GM23338 (cell line): ENCODE data around the gene KAT8. TPM values are rescaled to one million over a fixed set of nuclear protein-coding genes. Genes with fewer than 3 reads are reported as not detected.

Source experiments
- ATAC-seq: fragments of 200-7000 bp; cut with Tn5 transposase; 3 replicates; pipeline ENCODE4 v1.9.1; 2020
- DNase-seq: peaks from one replicate; pipeline ENCODE4 v3.0.0-alpha.2; 2015; ENCODE audit warnings: low spot score
- H2AFZ ChIP-seq: fragments of 200-600 bp; sonication (generic); 2 replicates; pipeline ENCODE4 v1.8.0; 2016; ENCODE audit warnings: antibody characterized with exemption, mild to moderate bottlenecking, moderate library complexity
- H3F3A ChIP-seq: fragments of 200-600 bp; sonication (generic); replicated peaks from 2 replicates; pipeline ENCODE4 v1.8.0; 2017; ENCODE audit warnings: antibody characterized with exemption, mixed run types, low read depth
- H3K27ac ChIP-seq: fragments of 200-600 bp; sonication (generic); 2 replicates; pipeline ENCODE4 v1.6.1; 2016; ENCODE audit warnings: low read depth
- H3K27me3 ChIP-seq: fragments of 200-600 bp; sonication (generic); 2 replicates; pipeline ENCODE4 v1.8.0; 2016; ENCODE audit warnings: mild to moderate bottlenecking, mixed run types, moderate library complexity; ENCODE audit not compliant: insufficient read depth
- H3K36me3 ChIP-seq: fragments of 200-600 bp; sonication (generic); 2 replicates; pipeline ENCODE4 v1.8.0; 2016; ENCODE audit warnings: mild to moderate bottlenecking; ENCODE audit not compliant: insufficient read depth
- H3K4me1 ChIP-seq: fragments of 200-600 bp; sonication (generic); 2 replicates; pipeline ENCODE4 v1.8.0; 2016; ENCODE audit warnings: mild to moderate bottlenecking, moderate library complexity; ENCODE audit not compliant: insufficient read depth
- H3K4me2 ChIP-seq: fragments of 200-600 bp; sonication (generic); 2 replicates; pipeline ENCODE4 v1.7.1; 2017; ENCODE audit warnings: mixed run types
- H3K4me3 ChIP-seq: fragments of 200-600 bp; sonication (generic); 2 replicates; pipeline ENCODE4 v1.6.1; 2016; ENCODE audit warnings: mixed run types
- H3K79me2 ChIP-seq: fragments of 200-600 bp; sonication (generic); replicated peaks from 2 replicates; pipeline ENCODE4 v1.8.0; 2017; ENCODE audit warnings: mild to moderate bottlenecking; ENCODE audit not compliant: insufficient read depth
- H3K9me2 ChIP-seq: fragments of 200-600 bp; sonication (generic); 2 replicates; pipeline ENCODE4 v1.8.0; 2017; ENCODE audit not compliant: insufficient read depth
- H4K20me1 ChIP-seq: fragments of 200-600 bp; sonication (generic); replicated peaks from 2 replicates; pipeline ENCODE4 v1.8.0; 2017; ENCODE audit warnings: mild to moderate bottlenecking; ENCODE audit not compliant: insufficient read depth
- H3K27ac Mint-ChIP-seq: 2 replicates; pipeline ENCODE4 v1.8.0; 2020; ENCODE audit warnings: inconsistent platforms, mild to moderate bottlenecking, moderate library complexity, mixed read lengths
- H3K27me3 Mint-ChIP-seq: 3 replicates; pipeline ENCODE4 v1.8.0; 2022; ENCODE audit warnings: low read depth, mild to moderate bottlenecking, moderate library complexity, mixed read lengths, inconsistent platforms; ENCODE audit not compliant: insufficient read depth, poor library complexity
- H3K36me3 Mint-ChIP-seq: 3 replicates; pipeline ENCODE4 v1.8.0; 2021; ENCODE audit warnings: low read depth, mild to moderate bottlenecking, inconsistent platforms, moderate library complexity, mixed read lengths
- H3K4me1 Mint-ChIP-seq: 3 replicates; pipeline ENCODE4 v1.8.0; 2020; ENCODE audit warnings: mild to moderate bottlenecking, inconsistent platforms, mixed read lengths
- H3K4me3 Mint-ChIP-seq: 3 replicates; pipeline ENCODE4 v1.8.0; 2021; ENCODE audit warnings: moderate library complexity, mild to moderate bottlenecking, inconsistent platforms, mixed read lengths
- H3K9me3 Mint-ChIP-seq: 3 replicates; pipeline ENCODE4 v1.8.0; 2020; ENCODE audit warnings: moderate library complexity, mild to moderate bottlenecking, inconsistent platforms, mixed read lengths
- CREB1 ChIP-seq: fragments of 250-450 bp; sonication (Bioruptor Pico); IDR thresholded peaks from 2 replicates; pipeline ENCODE4 v1.5.0; 2020; ENCODE audit warnings: low read depth, mild to moderate bottlenecking, moderate library complexity
- EZH2 ChIP-seq: fragments of 200-600 bp; sonication (generic); IDR thresholded peaks from one replicate; pipeline ENCODE4 v1.8.0; 2017; ENCODE audit warnings: antibody characterized with exemption, mild to moderate bottlenecking, low read depth; ENCODE audit not compliant: unreplicated experiment
- EZH2phosphoT487 ChIP-seq: fragments of 200-600 bp; sonication (generic); IDR thresholded peaks from one replicate; pipeline ENCODE4 v1.8.1; 2018; ENCODE audit warnings: antibody characterized with exemption; ENCODE audit not compliant: unreplicated experiment
- JUNB ChIP-seq: IDR thresholded peaks from one replicate; pipeline ENCODE4 v1.6.1; 2016; ENCODE audit warnings: antibody characterized with exemption; ENCODE audit not compliant: unreplicated experiment
- NANOG ChIP-seq: IDR thresholded peaks from 2 replicates; pipeline ENCODE4 v1.6.1; 2016; ENCODE audit warnings: antibody characterized with exemption, borderline replicate concordance
- POLR2AphosphoS5 ChIP-seq: IDR thresholded peaks from 2 replicates; pipeline ENCODE4 v1.6.1; 2016; ENCODE audit warnings: antibody characterized with exemption, low read depth
- REST ChIP-seq: IDR thresholded peaks from one replicate; pipeline ENCODE4 v1.6.1; 2018; ENCODE audit warnings: antibody characterized with exemption; ENCODE audit not compliant: unreplicated experiment
- STAT1 ChIP-seq: IDR thresholded peaks from one replicate; pipeline ENCODE4 v1.6.1; 2016; ENCODE audit warnings: antibody characterized with exemption; ENCODE audit not compliant: unreplicated experiment
- ZNF114 ChIP-seq: fragments of 250-450 bp; sonication (Bioruptor Pico); IDR thresholded peaks from 2 replicates; pipeline ENCODE4 v1.5.0; 2020; ENCODE audit warnings: mild to moderate bottlenecking, moderate library complexity
- ZNF331 ChIP-seq: fragments of 250-450 bp; sonication (Bioruptor Pico); IDR thresholded peaks from 2 replicates; pipeline ENCODE4 v1.5.0; 2020; ENCODE audit warnings: low read depth, mild to moderate bottlenecking, moderate library complexity
- polyA plus RNA-seq: library from polyadenylated mRNA; unstranded; fragments of >200 nt; fragmentation: Nextera tagmentation; extraction: Ambion mirVana; gene quantifications from 2 replicates; pipeline ENCODE4 v1.2.1, GENCODE V29; 2016
- total RNA-seq: library from RNA; depleted of rRNA; stranded (reverse); fragments of >200 nt; shearing (Covaris generic); gene quantifications from 2 replicates; pipeline ENCODE4 v1.2.3, GENCODE V29; 2014
- TF ChIP-seq, protein P1 (sequence below): fragments of 250-450 bp; sonication (Bioruptor Pico); IDR thresholded peaks from 2 replicates; pipeline ENCODE4 v1.5.0; 2020; ENCODE audit warnings: mild to moderate bottlenecking, moderate library complexity
- TF ChIP-seq, protein P2 (sequence below): IDR thresholded peaks from 2 replicates; pipeline ENCODE4 v1.6.1; 2016; ENCODE audit warnings: antibody characterized with exemption
- TF ChIP-seq, protein P3 (sequence below), 2 experiments: fragments of 200-600 bp in 1 of 2; sonication (generic) in 1 of 2; conservative IDR thresholded peaks; 2 replicates each; pipeline versions ENCODE4 v1.5.1 to v1.6.1; 2016 to 2017; ENCODE audit warnings: antibody characterized with exemption in 2 of 2, low read depth in 2 of 2, mild to moderate bottlenecking in 2 of 2, moderate library complexity in 1 of 2

The KAT8 gene
- total and polyA plus RNA-seq, 2 experiments from 2014 or later, result 47.6 to 85.4 TPM

- Mint-ChIP-seq H3K4me1 (peaks cover 6% of the 10 kb centered on the region; the same call in 1 of the 3 replicates), H3K27me3 (peaks cover 16% of the 10 kb centered on the region), H3K9me3 (no peaks in the 10 kb centered on the region; the same call in 1 of the 3 replicates), H3K4me3 (no peak overlapping the region), H3K36me3 (peaks cover 30% of the 10 kb centered on the region), H3K27ac (no peak overlapping the region)
- Histone ChIP-seq H3K4me2 (no peak overlapping the region), H2AFZ (no peak overlapping the region), H4K20me1 (peaks cover 7% of the 10 kb centered on the region), H3K4me3 (no peak overlapping the region), H3K9me2 (no peaks in the 10 kb centered on the region), H3K27ac (no peak overlapping the region), H3F3A (peaks cover 15% of the 10 kb centered on the region; the same call in 1 of the 2 replicates), H3K79me2 (no peaks in the 10 kb centered on the region; the same call in 1 of the 2 replicates), H3K36me3 (no peaks in the 10 kb centered on the region), H3K4me1 (peaks cover 3% of the 10 kb centered on the region; the same call in 1 of the 2 replicates), H3K27me3 (no peaks in the 10 kb centered on the region)
- ATAC-seq (no peak), DNase-seq (no peak)
- TF ChIP-seq POLR2AphosphoS5 (no peak), ZNF114 (no peak), NANOG (no peak), EZH2 (no peak), CREB1 (CRISPR knock-in tag) (no peak), EZH2phosphoT487 (no peak), JUNB (no peak), REST (no peak), ZNF331 (CRISPR knock-in tag) (no peak), STAT1 (no peak)
- TF ChIP-seq, protein P1, sequence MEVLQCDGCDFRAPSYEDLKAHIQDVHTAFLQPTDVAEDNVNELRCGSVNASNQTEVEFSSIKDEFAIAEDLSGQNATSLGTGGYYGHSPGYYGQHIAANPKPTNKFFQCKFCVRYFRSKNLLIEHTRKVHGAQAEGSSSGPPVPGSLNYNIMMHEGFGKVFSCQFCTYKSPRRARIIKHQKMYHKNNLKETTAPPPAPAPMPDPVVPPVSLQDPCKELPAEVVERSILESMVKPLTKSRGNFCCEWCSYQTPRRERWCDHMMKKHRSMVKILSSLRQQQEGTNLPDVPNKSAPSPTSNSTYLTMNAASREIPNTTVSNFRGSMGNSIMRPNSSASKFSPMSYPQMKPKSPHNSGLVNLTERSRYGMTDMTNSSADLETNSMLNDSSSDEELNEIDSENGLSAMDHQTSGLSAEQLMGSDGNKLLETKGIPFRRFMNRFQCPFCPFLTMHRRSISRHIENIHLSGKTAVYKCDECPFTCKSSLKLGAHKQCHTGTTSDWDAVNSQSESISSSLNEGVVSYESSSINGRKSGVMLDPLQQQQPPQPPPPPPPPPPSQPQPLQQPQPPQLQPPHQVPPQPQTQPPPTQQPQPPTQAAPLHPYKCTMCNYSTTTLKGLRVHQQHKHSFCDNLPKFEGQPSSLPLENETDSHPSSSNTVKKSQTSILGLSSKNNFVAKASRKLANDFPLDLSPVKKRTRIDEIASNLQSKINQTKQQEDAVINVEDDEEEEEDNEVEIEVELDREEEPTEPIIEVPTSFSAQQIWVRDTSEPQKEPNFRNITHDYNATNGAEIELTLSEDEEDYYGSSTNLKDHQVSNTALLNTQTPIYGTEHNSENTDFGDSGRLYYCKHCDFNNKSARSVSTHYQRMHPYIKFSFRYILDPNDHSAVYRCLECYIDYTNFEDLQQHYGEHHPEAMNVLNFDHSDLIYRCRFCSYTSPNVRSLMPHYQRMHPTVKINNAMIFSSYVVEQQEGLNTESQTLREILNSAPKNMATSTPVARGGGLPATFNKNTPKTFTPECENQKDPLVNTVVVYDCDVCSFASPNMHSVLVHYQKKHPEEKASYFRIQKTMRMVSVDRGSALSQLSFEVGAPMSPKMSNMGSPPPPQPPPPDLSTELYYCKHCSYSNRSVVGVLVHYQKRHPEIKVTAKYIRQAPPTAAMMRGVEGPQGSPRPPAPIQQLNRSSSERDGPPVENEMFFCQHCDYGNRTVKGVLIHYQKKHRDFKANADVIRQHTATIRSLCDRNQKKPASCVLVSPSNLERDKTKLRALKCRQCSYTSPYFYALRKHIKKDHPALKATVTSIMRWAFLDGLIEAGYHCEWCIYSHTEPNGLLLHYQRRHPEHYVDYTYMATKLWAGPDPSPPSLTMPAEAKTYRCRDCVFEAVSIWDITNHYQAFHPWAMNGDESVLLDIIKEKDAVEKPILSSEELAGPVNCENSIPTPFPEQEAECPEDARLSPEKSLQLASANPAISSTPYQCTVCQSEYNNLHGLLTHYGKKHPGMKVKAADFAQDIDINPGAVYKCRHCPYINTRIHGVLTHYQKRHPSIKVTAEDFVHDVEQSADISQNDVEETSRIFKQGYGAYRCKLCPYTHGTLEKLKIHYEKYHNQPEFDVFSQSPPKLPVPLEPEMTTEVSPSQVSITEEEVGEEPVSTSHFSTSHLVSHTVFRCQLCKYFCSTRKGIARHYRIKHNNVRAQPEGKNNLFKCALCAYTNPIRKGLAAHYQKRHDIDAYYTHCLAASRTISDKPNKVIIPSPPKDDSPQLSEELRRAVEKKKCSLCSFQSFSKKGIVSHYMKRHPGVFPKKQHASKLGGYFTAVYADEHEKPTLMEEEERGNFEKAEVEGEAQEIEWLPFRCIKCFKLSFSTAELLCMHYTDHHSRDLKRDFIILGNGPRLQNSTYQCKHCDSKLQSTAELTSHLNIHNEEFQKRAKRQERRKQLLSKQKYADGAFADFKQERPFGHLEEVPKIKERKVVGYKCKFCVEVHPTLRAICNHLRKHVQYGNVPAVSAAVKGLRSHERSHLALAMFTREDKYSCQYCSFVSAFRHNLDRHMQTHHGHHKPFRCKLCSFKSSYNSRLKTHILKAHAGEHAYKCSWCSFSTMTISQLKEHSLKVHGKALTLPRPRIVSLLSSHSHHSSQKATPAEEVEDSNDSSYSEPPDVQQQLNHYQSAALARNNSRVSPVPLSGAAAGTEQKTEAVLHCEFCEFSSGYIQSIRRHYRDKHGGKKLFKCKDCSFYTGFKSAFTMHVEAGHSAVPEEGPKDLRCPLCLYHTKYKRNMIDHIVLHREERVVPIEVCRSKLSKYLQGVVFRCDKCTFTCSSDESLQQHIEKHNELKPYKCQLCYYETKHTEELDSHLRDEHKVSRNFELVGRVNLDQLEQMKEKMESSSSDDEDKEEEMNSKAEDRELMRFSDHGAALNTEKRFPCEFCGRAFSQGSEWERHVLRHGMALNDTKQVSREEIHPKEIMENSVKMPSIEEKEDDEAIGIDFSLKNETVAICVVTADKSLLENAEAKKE (CRISPR knock-in tag), result no peak
- TF ChIP-seq, protein P2, sequence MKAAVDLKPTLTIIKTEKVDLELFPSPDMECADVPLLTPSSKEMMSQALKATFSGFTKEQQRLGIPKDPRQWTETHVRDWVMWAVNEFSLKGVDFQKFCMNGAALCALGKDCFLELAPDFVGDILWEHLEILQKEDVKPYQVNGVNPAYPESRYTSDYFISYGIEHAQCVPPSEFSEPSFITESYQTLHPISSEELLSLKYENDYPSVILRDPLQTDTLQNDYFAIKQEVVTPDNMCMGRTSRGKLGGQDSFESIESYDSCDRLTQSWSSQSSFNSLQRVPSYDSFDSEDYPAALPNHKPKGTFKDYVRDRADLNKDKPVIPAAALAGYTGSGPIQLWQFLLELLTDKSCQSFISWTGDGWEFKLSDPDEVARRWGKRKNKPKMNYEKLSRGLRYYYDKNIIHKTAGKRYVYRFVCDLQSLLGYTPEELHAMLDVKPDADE, result no peak
- TF ChIP-seq, protein P3, sequence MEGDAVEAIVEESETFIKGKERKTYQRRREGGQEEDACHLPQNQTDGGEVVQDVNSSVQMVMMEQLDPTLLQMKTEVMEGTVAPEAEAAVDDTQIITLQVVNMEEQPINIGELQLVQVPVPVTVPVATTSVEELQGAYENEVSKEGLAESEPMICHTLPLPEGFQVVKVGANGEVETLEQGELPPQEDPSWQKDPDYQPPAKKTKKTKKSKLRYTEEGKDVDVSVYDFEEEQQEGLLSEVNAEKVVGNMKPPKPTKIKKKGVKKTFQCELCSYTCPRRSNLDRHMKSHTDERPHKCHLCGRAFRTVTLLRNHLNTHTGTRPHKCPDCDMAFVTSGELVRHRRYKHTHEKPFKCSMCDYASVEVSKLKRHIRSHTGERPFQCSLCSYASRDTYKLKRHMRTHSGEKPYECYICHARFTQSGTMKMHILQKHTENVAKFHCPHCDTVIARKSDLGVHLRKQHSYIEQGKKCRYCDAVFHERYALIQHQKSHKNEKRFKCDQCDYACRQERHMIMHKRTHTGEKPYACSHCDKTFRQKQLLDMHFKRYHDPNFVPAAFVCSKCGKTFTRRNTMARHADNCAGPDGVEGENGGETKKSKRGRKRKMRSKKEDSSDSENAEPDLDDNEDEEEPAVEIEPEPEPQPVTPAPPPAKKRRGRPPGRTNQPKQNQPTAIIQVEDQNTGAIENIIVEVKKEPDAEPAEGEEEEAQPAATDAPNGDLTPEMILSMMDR (conservative IDR thresholded peaks at IDR 0.05; ENCODE audit: low read depth in 2 of 2), result no peak
Measured at GRCh38 chr16:31112711-31113110, 4.8 kb upstream of the KAT8 start.
